ENCODE measurements around the gene KLHL26.
"Not testable (repeated sequence)": the region's sequence is repeated elsewhere in the genome, so short reads cannot be mapped to it uniquely, and the experiment has no call there.

KLHL26 gene

GRCh38 chr19:18636969-18637629, at the start of gene KLHL26:
Gene KLHL26, plus strand, starts transcription at chr19:18637028. Its CDS starts 27 bp downstream, at chr19:18637055.
- Histone ChIP-seq H3K36me3 (ENCODE audit: control insufficient read depth, insufficient read depth, low read length) (no peaks in the 10 kb centered on the region), H3K4me3 (ENCODE audit: low read depth, low read length) (peak within 1 kb of the TSS; percentile 91), H3K27ac (ENCODE audit: low read depth, low read length) (no peak within 1 kb of the TSS), H3K9ac (ENCODE audit: low read depth, low read length) (peak within 1 kb of the TSS; percentile 73; the same call in 1 of the 2 replicates), H3K27me3 (ENCODE audit: control insufficient read depth, insufficient read depth, low read length) (peaks cover 8% of the 10 kb centered on the region), H3K9me3 (ENCODE audit: control insufficient read depth, insufficient read depth, low read length) (no peaks in the 10 kb centered on the region), H3K4me1 (ENCODE audit: control insufficient read depth, insufficient read depth, low read length) (peaks cover 7% of the 10 kb centered on the region; the same call in 1 of the 2 replicates)

GRCh38 chr19:18587561-18587960, 49.3 kb upstream of the KLHL26 start:
- no peak overlapping the region for H3K4me3 ChIP-seq (ENCODE audit: low read depth, low read length)
- no peak overlapping the region for H3K27ac ChIP-seq (ENCODE audit: low read depth, low read length)
- H3K4me1 ChIP-seq (ENCODE audit: control insufficient read depth, insufficient read depth, low read length): peaks cover 12% of the 10 kb centered on the region; the same call in 1 of the 2 replicates
- no peaks in the 10 kb centered on the region for H3K9me3 ChIP-seq (ENCODE audit: control insufficient read depth, insufficient read depth, low read length)
- no peaks in the 10 kb centered on the region for H3K27me3 ChIP-seq (ENCODE audit: control insufficient read depth, insufficient read depth, low read length)
- no peak overlapping the region for H3K9ac ChIP-seq (ENCODE audit: low read depth, low read length)
- H3K36me3 ChIP-seq (ENCODE audit: control insufficient read depth, insufficient read depth, low read length): peaks cover 3% of the 10 kb centered on the region; the same call in 1 of the 2 replicates

- Histone ChIP-seq H3K4me3 (ENCODE audit: low read depth, low read length) (peak overlapping the region; percentile 82), H3K9me3 (ENCODE audit: control insufficient read depth, insufficient read depth, low read length) (no peaks in the 10 kb centered on the region), H3K36me3 (ENCODE audit: control insufficient read depth, insufficient read depth, low read length) (peaks cover 3% of the 10 kb centered on the region; the same call in 1 of the 2 replicates), H3K27me3 (ENCODE audit: control insufficient read depth, insufficient read depth, low read length) (no peaks in the 10 kb centered on the region), H3K9ac (ENCODE audit: low read depth, low read length) (peak overlapping the region; percentile 78; the same call in 1 of the 2 replicates), H3K27ac (ENCODE audit: low read depth, low read length) (peak overlapping the region; percentile 95), H3K4me1 (ENCODE audit: control insufficient read depth, insufficient read depth, low read length) (peaks cover 15% of the 10 kb centered on the region; the same call in 1 of the 2 replicates)
These were observed 48.7 kb upstream of the KLHL26 start for GRCh38 chr19:18587962-18588610.

- H3K27me3 ChIP-seq (ENCODE audit: control insufficient read depth, insufficient read depth, low read length): no peaks in the 10 kb centered on the region
- H3K9me3 ChIP-seq (ENCODE audit: control insufficient read depth, insufficient read depth, low read length): no peaks in the 10 kb centered on the region
- peak within 1 kb of the TSS; percentile 95 for H3K27ac ChIP-seq (ENCODE audit: low read depth, low read length)
- H3K4me3 ChIP-seq (ENCODE audit: low read depth, low read length): peak within 1 kb of the TSS; percentile 82
- H3K36me3 ChIP-seq (ENCODE audit: control insufficient read depth, insufficient read depth, low read length): peaks cover 3% of the 10 kb centered on the region; the same call in 1 of the 2 replicates
- peaks cover 20% of the 10 kb centered on the region; the same call in 1 of the 2 replicates for H3K4me1 ChIP-seq (ENCODE audit: control insufficient read depth, insufficient read depth, low read length)
- H3K9ac ChIP-seq (ENCODE audit: low read depth, low read length): peak within 1 kb of the TSS; percentile 78
These were observed 48.0 kb upstream of the KLHL26 start, which contains the start of gene REX1BD for GRCh38 chr19:18588611-18589379. Gene REX1BD, plus strand, starts transcription at chr19:18588798. Its CDS starts 4 bp downstream, at chr19:18588802.

- Histone ChIP-seq H3K9ac (ENCODE audit: low read depth, low read length) (peak overlapping the region; percentile 78), H3K4me1 (ENCODE audit: control insufficient read depth, insufficient read depth, low read length) (peaks cover 21% of the 10 kb centered on the region)
These were observed 47.2 kb upstream of the KLHL26 start for GRCh38 chr19:18589380-18590272.

GRCh38 chr19:18590273-18591272, 46.3 kb upstream of the KLHL26 start:
- Histone ChIP-seq H3K9me3 (ENCODE audit: control insufficient read depth, insufficient read depth, low read length) (no peaks in the 10 kb centered on the region), H3K4me1 (ENCODE audit: control insufficient read depth, insufficient read depth, low read length) (peaks cover 24% of the 10 kb centered on the region), H3K36me3 (ENCODE audit: control insufficient read depth, insufficient read depth, low read length) (peaks cover 3% of the 10 kb centered on the region; the same call in 1 of the 2 replicates), H3K4me3 (ENCODE audit: low read depth, low read length) (peak overlapping the region; percentile 82), H3K9ac (ENCODE audit: low read depth, low read length) (peak overlapping the region; percentile 65), H3K27me3 (ENCODE audit: control insufficient read depth, insufficient read depth, low read length) (peaks cover 3% of the 10 kb centered on the region; the same call in 1 of the 2 replicates), H3K27ac (ENCODE audit: low read depth, low read length) (peak overlapping the region; percentile 95)

More at GRCh38 chr19:18589380-18590272, 47.2 kb upstream of the KLHL26 start:
- peak overlapping the region; percentile 95 for H3K27ac ChIP-seq (ENCODE audit: low read depth, low read length)
- peaks cover 3% of the 10 kb centered on the region; the same call in 1 of the 2 replicates for H3K36me3 ChIP-seq (ENCODE audit: control insufficient read depth, insufficient read depth, low read length)
- H3K27me3 ChIP-seq (ENCODE audit: control insufficient read depth, insufficient read depth, low read length): peaks cover under 1% of the 10 kb centered on the region; the same call in 1 of the 2 replicates
- no peaks in the 10 kb centered on the region for H3K9me3 ChIP-seq (ENCODE audit: control insufficient read depth, insufficient read depth, low read length)
- peak overlapping the region; percentile 82 for H3K4me3 ChIP-seq (ENCODE audit: low read depth, low read length)

- Histone ChIP-seq H3K36me3 (ENCODE audit: control insufficient read depth, insufficient read depth, low read length) (peaks cover 3% of the 10 kb centered on the region; the same call in 1 of the 2 replicates), H3K4me1 (ENCODE audit: control insufficient read depth, insufficient read depth, low read length) (peaks cover 24% of the 10 kb centered on the region), H3K27me3 (ENCODE audit: control insufficient read depth, insufficient read depth, low read length) (peaks cover 3% of the 10 kb centered on the region; the same call in 1 of the 2 replicates), H3K9me3 (ENCODE audit: control insufficient read depth, insufficient read depth, low read length) (no peaks in the 10 kb centered on the region), H3K9ac (ENCODE audit: low read depth, low read length) (no peak overlapping the region), H3K4me3 (ENCODE audit: low read depth, low read length) (no peak overlapping the region), H3K27ac (ENCODE audit: low read depth, low read length) (no peak overlapping the region)
These were observed 45.0 kb upstream of the KLHL26 start for GRCh38 chr19:18591735-18592385.

- not testable (repeated sequence) for H3K36me3 ChIP-seq (ENCODE audit: control insufficient read depth, insufficient read depth, low read length); H3K27me3 ChIP-seq (ENCODE audit: control insufficient read depth, insufficient read depth, low read length); H3K9me3 ChIP-seq (ENCODE audit: control insufficient read depth, insufficient read depth, low read length); H3K9ac ChIP-seq (ENCODE audit: low read depth, low read length); H3K4me3 ChIP-seq (ENCODE audit: low read depth, low read length); H3K27ac ChIP-seq (ENCODE audit: low read depth, low read length)
- peaks cover 22% of the 10 kb centered on the region for H3K4me1 ChIP-seq (ENCODE audit: control insufficient read depth, insufficient read depth, low read length)
These were observed 44.1 kb upstream of the KLHL26 start for GRCh38 chr19:18592732-18593131.
